Measurements from ENCODE around the gene CD99L2. TPM values are rescaled to one million over a fixed set of nuclear protein-coding genes. Genes with fewer than 3 reads are reported as not detected.

Gene CD99L2
- total RNA-seq, 1 donor from 2014 or later = 30.8 TPM

DNA sequence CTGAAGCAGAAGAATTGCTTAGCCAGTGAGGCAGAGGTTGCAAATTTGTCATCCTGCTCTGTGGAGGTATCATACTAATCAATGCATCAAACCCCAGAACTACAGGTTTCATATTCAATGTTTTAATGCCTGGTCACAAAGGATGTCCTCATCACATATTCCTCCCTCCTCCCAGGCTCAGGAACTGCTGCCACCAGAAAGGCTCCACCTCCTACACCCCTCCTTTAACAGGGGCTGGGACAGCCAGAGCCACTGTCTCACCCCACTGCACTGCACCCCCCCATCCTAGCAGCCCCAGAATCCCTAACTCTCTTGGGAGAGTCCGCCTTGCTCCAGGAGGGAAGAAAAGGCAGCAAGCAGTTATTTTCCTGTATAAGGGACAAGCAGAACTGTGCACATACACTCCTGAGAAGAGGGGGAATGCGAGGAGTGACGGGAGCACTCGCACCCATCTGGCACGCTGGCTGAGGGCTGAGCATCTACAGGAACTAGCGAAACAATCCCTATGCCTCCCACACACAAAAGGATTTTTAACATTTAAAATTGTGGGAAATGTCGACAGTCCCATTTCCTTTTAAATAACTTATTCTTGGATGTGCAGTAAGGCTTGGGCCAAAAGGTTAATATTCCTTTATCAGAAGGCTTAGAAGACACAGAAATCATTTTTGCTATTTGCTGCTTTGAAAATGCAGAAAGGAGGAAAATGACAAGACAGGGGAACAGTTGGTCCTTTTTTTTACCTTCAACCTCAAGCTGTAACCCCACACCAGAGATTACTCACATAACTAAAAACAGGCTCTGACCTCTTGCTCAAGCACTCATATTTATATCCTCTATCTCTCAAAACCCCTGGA, 27.8 kb downstream of the CD99L2 start:
- Mint-ChIP-seq H3K9me3 (peaks cover 40% of the 10 kb centered on the region), H3K27me3 (ENCODE audit: low read depth) (no peaks in the 10 kb centered on the region), H3K27ac (peak overlapping the region; percentile 45), H3K36me3 (peaks cover 4% of the 10 kb centered on the region), H3K4me3 (no peak overlapping the region), H3K4me1 (peaks cover 6% of the 10 kb centered on the region)
- DNase-seq (ENCODE audit: low spot score in 2 of 2, unreplicated experiment in 2 of 2) = no peak
- TF ChIP-seq, protein P1, sequence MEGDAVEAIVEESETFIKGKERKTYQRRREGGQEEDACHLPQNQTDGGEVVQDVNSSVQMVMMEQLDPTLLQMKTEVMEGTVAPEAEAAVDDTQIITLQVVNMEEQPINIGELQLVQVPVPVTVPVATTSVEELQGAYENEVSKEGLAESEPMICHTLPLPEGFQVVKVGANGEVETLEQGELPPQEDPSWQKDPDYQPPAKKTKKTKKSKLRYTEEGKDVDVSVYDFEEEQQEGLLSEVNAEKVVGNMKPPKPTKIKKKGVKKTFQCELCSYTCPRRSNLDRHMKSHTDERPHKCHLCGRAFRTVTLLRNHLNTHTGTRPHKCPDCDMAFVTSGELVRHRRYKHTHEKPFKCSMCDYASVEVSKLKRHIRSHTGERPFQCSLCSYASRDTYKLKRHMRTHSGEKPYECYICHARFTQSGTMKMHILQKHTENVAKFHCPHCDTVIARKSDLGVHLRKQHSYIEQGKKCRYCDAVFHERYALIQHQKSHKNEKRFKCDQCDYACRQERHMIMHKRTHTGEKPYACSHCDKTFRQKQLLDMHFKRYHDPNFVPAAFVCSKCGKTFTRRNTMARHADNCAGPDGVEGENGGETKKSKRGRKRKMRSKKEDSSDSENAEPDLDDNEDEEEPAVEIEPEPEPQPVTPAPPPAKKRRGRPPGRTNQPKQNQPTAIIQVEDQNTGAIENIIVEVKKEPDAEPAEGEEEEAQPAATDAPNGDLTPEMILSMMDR (IDR thresholded peaks at IDR 0.05; ENCODE audit: unreplicated experiment) = no peak

GRCh38 chrX:150870029-150870428, 28.4 kb downstream of the CD99L2 start:
- TF ChIP-seq, protein P1 (IDR thresholded peaks at IDR 0.05; ENCODE audit: unreplicated experiment) = no peak
- H3K4me3 Mint-ChIP-seq = no peak overlapping the region
- H3K27ac Mint-ChIP-seq = no peak overlapping the region
- H3K36me3 Mint-ChIP-seq = peaks cover 4% of the 10 kb centered on the region
- H3K27me3 Mint-ChIP-seq (ENCODE audit: low read depth) = no peaks in the 10 kb centered on the region
- H3K9me3 Mint-ChIP-seq = peaks cover 34% of the 10 kb centered on the region
- DNase-seq (ENCODE audit: low spot score in 2 of 2, unreplicated experiment in 2 of 2) = no peak
- H3K4me1 Mint-ChIP-seq = peaks cover 6% of the 10 kb centered on the region

GRCh38 chrX:150869450-150869849, 29.0 kb downstream of the CD99L2 start:
- Mint-ChIP-seq H3K36me3 (peaks cover 4% of the 10 kb centered on the region), H3K27me3 (ENCODE audit: low read depth) (no peaks in the 10 kb centered on the region), H3K4me3 (no peak overlapping the region), H3K9me3 (peaks cover 30% of the 10 kb centered on the region), H3K27ac (no peak overlapping the region), H3K4me1 (peaks cover 6% of the 10 kb centered on the region)
- TF ChIP-seq, protein P1 (IDR thresholded peaks at IDR 0.05; ENCODE audit: unreplicated experiment) = no peak
- DNase-seq (ENCODE audit: low spot score in 2 of 2, unreplicated experiment in 2 of 2) = no peak

GRCh38 chrX:150868625-150869024, 29.8 kb downstream of the CD99L2 start:
- Mint-ChIP-seq H3K9me3 (peaks cover 29% of the 10 kb centered on the region), H3K27me3 (ENCODE audit: low read depth) (no peaks in the 10 kb centered on the region), H3K27ac (no peak overlapping the region), H3K4me1 (peaks cover 6% of the 10 kb centered on the region), H3K4me3 (no peak overlapping the region), H3K36me3 (peaks cover 4% of the 10 kb centered on the region)
- TF ChIP-seq, protein P1 (IDR thresholded peaks at IDR 0.05; ENCODE audit: unreplicated experiment) = no peak
- DNase-seq (ENCODE audit: low spot score in 2 of 2, unreplicated experiment in 2 of 2) = no peak

- Mint-ChIP-seq H3K36me3 (peaks cover 15% of the 10 kb centered on the region), H3K9me3 (peaks cover 24% of the 10 kb centered on the region), H3K27me3 (ENCODE audit: low read depth) (no peaks in the 10 kb centered on the region), H3K4me1 (no peaks in the 10 kb centered on the region), H3K27ac (no peak overlapping the region), H3K4me3 (no peak overlapping the region)
- TF ChIP-seq, protein P1 (IDR thresholded peaks at IDR 0.05; ENCODE audit: unreplicated experiment) = no peak
- DNase-seq (ENCODE audit: low spot score in 2 of 2, unreplicated experiment in 2 of 2) = no peak
These were observed 34.3 kb downstream of the CD99L2 start for GRCh38 chrX:150864127-150864526.
